ENCODE data around the gene IL22RA1. TPM values are rescaled to one million over a fixed set of nuclear protein-coding genes. Genes with fewer than 3 reads are reported as not detected.

Gene IL22RA1
- total and polyA plus RNA-seq, 2 experiments from 2014 or later = 0.21 TPM; not detected in 1

- Histone ChIP-seq H3K79me2 (ENCODE audit: insufficient read depth) (no peaks in the 10 kb centered on the region), H3K4me1 (ENCODE audit: insufficient read depth) (peaks cover 9% of the 10 kb centered on the region), H4K20me1 (ENCODE audit: insufficient read depth) (no peaks in the 10 kb centered on the region), H3F3A (ENCODE audit: insufficient read depth) (peaks cover 3% of the 10 kb centered on the region; the same call in 1 of the 2 replicates), H3K9me3 (ENCODE audit: low read depth) (no peaks in the 10 kb centered on the region), H3K4me2 (ENCODE audit: unreplicated experiment) (no peak overlapping the region), H3K36me3 (ENCODE audit: low read depth) (no peaks in the 10 kb centered on the region), H3K9ac (no peak overlapping the region), H3K9me2 (ENCODE audit: insufficient read depth) (no peaks in the 10 kb centered on the region), H3K27ac (no peak overlapping the region), H3K27me3 (replicated peaks; ENCODE audit: insufficient read depth) (peaks cover 12% of the 10 kb centered on the region), H2AFZ (no peak overlapping the region), H3K4me3 (no peak overlapping the region)
- no peak for TF ChIP-seq EZH2phosphoT487 (IDR thresholded peaks at IDR 0.05; ENCODE audit: insufficient read depth, low read depth)
- no peak for TF ChIP-seq EZH2 (IDR thresholded peaks at IDR 0.05; ENCODE audit: insufficient read depth, poor library complexity, severe bottlenecking)
- DNase-seq = no peak
- in situ Hi-C loops (cut with MboI) = no loop called here
- WGBS, 2 experiments (ENCODE audit: low coverage in 1 of 2, low lambda C conversion rate in 2 of 2, missing lambda C conversion rate in 2 of 2) = 88 to 92% methylated on average over 9 of the region's 9 CpGs
These were observed 4.3 kb upstream of the IL22RA1 start for GRCh38 chr1:24147194-24147593.

GRCh38 chr1:24141311-24141997 lies 1.5 kb downstream of the IL22RA1 start:
- DNase-seq = no peak
- Histone ChIP-seq H3K4me3 (no peak overlapping the region), H3K27ac (no peak overlapping the region), H3K36me3 (ENCODE audit: low read depth) (no peaks in the 10 kb centered on the region), H3K9me3 (ENCODE audit: low read depth) (no peaks in the 10 kb centered on the region), H3K9ac (no peak overlapping the region), H3K4me1 (ENCODE audit: insufficient read depth) (no peaks in the 10 kb centered on the region), H4K20me1 (ENCODE audit: insufficient read depth) (no peaks in the 10 kb centered on the region), H3K4me2 (ENCODE audit: unreplicated experiment) (no peak overlapping the region), H3K27me3 (replicated peaks; ENCODE audit: insufficient read depth) (no peaks in the 10 kb centered on the region; the same call in 1 of the 2 replicates), H3F3A (ENCODE audit: insufficient read depth) (no peaks in the 10 kb centered on the region), H2AFZ (no peak overlapping the region), H3K79me2 (ENCODE audit: insufficient read depth) (no peaks in the 10 kb centered on the region), H3K9me2 (ENCODE audit: insufficient read depth) (no peaks in the 10 kb centered on the region)
- TF ChIP-seq EZH2 (IDR thresholded peaks at IDR 0.05; ENCODE audit: insufficient read depth, poor library complexity, severe bottlenecking) = no peak
- TF ChIP-seq EZH2phosphoT487 (IDR thresholded peaks at IDR 0.05; ENCODE audit: insufficient read depth, low read depth) = no peak
- in situ Hi-C loops (cut with MboI) = no loop called here
- 59 to 69% methylated on average over 10 of the region's 10 CpGs for WGBS, 2 experiments (ENCODE audit: low coverage in 1 of 2, low lambda C conversion rate in 2 of 2, missing lambda C conversion rate in 2 of 2)

DNA sequence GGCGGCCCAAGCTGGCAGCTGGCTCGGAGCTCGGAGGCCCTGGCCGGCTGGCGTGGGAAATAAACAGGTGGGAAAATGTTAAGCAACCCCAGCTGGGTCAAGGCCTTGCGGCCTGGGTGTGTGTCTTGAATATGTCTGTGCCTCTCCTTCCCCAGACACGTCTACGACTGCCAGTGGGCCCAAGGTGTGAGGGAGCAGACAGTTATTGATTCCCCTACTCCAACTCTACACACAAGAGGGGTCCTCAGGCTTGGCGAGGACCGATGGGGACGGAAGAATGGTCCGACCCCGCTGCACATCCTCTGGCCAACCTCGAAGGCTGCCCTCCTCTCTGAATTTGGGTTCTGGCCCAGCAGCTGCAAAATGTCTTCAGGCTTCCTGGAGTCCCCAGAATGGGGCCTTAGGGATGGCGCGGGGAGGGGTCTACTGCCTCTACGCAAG lies 2.2 kb downstream of the IL22RA1 start:
- 86 to 89% methylated on average over 15 to 17 of the region's 17 CpGs for WGBS, 2 experiments (ENCODE audit: low coverage in 1 of 2, low lambda C conversion rate in 2 of 2, missing lambda C conversion rate in 2 of 2)
- Histone ChIP-seq H3K27me3 (replicated peaks; ENCODE audit: insufficient read depth) (no peaks in the 10 kb centered on the region; the same call in 1 of the 2 replicates), H3K4me2 (ENCODE audit: unreplicated experiment) (no peak overlapping the region), H3K36me3 (ENCODE audit: low read depth) (no peaks in the 10 kb centered on the region), H3K79me2 (ENCODE audit: insufficient read depth) (no peaks in the 10 kb centered on the region), H3K9me3 (ENCODE audit: low read depth) (no peaks in the 10 kb centered on the region), H2AFZ (no peak overlapping the region), H3K27ac (no peak overlapping the region), H3K9ac (no peak overlapping the region), H3F3A (ENCODE audit: insufficient read depth) (no peaks in the 10 kb centered on the region), H3K4me3 (no peak overlapping the region), H3K4me1 (ENCODE audit: insufficient read depth) (no peaks in the 10 kb centered on the region), H4K20me1 (ENCODE audit: insufficient read depth) (no peaks in the 10 kb centered on the region), H3K9me2 (ENCODE audit: insufficient read depth) (no peaks in the 10 kb centered on the region)
- DNase-seq = no peak
- no peak for TF ChIP-seq EZH2 (IDR thresholded peaks at IDR 0.05; ENCODE audit: insufficient read depth, poor library complexity, severe bottlenecking)
- in situ Hi-C loops (cut with MboI) = no loop called here

DNA sequence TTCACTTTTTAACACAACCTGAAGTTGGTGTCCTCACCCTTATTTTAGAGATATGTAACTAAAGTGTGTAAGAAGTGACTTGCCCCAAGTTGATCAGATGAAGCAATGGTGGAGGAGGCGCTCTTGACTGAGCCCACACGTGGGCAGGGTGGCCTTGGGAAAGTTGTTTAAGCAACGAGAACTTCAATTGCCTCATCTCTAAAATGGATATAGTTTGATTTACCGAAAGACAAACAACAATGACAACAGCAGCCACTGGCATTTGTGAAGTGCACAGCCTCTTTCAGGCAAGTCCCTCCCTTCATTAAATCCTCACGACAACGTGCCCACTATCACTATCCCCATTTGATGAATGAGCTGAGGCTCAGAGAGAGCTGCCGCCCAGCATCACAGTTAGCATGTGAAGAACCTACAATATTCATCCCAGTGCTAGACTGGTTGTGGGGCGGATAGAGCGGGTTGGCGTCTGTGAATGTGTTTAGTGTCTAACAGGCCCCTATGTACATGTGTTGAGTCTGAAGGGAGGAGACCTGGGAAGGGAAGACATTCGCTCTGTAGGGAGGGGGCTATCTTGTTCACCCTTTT lies 3.0 kb downstream of the IL22RA1 start:
- H3K4me2 ChIP-seq (ENCODE audit: unreplicated experiment) = no peak overlapping the region
- in situ Hi-C loops (cut with MboI) = no loop called here
- no peaks in the 10 kb centered on the region; the same call in 1 of the 2 replicates for H3F3A ChIP-seq (ENCODE audit: insufficient read depth)
- H2AFZ ChIP-seq = no peak overlapping the region
- no peaks in the 10 kb centered on the region for H4K20me1 ChIP-seq (ENCODE audit: insufficient read depth)
- H3K4me3 ChIP-seq = no peak overlapping the region
- H3K79me2 ChIP-seq (ENCODE audit: insufficient read depth) = no peaks in the 10 kb centered on the region
- no peak overlapping the region for H3K9ac ChIP-seq
- H3K9me3 ChIP-seq (ENCODE audit: low read depth) = no peaks in the 10 kb centered on the region
- no peak for TF ChIP-seq EZH2 (IDR thresholded peaks at IDR 0.05; ENCODE audit: insufficient read depth, poor library complexity, severe bottlenecking)
- H3K9me2 ChIP-seq (ENCODE audit: insufficient read depth) = no peaks in the 10 kb centered on the region
- H3K4me1 ChIP-seq (ENCODE audit: insufficient read depth) = no peaks in the 10 kb centered on the region
- H3K36me3 ChIP-seq (ENCODE audit: low read depth) = no peaks in the 10 kb centered on the region
- H3K27ac ChIP-seq = no peak overlapping the region
- DNase-seq = no peak
- WGBS, 2 experiments (ENCODE audit: low coverage in 1 of 2, low lambda C conversion rate in 2 of 2, missing lambda C conversion rate in 2 of 2) = 73 to 76% methylated on average over 11 of the region's 11 CpGs
- H3K27me3 ChIP-seq (replicated peaks; ENCODE audit: insufficient read depth) = no peaks in the 10 kb centered on the region; the same call in 1 of the 2 replicates
